HEK293 (cell line): Measurements from ENCODE around the gene TRIM47.

Experiments used
- CTCF ChIA-PET: fragments of 350-600 bp; formaldehyde crosslinking; extraction: SDS; loops from one replicate; lab custom pipeline; 2021; ENCODE audit warnings: antibody characterized with exemption; lab: Yijun Ruan, JAX
- POLR2A ChIA-PET: fragments of 300-600 bp; formaldehyde crosslinking; extraction: SDS; loops from one replicate; lab custom pipeline; 2020; ENCODE audit warnings: antibody characterized with exemption, inconsistent platforms; lab: Yijun Ruan, JAX
- H3K27ac ChIP-seq: fragments of 200-500 bp; sonication (Bioruptor generic); 2 replicates; pipeline ENCODE4 v1.5.1; 2014; ENCODE audit warnings: low read depth, low read length, control low read depth, inconsistent platforms; ENCODE audit errors: extremely low read depth
- H3K36me3 ChIP-seq, 2 experiments: fragments of 200-500 bp in 1 of 2; sonication (Bioruptor generic) in 1 of 2; 1 replicate in 1 of 2; 2 replicates in 1 of 2; pipeline ENCODE4 v1.5.1; 2014 to 2017; ENCODE audit warnings: inconsistent platforms in 2 of 2, low read length in 2 of 2; ENCODE audit not compliant: control insufficient read depth in 2 of 2, insufficient read depth in 1 of 2
- H3K4me1 ChIP-seq: fragments of 200-500 bp; sonication (Bioruptor generic); 2 replicates; pipeline ENCODE4 v1.5.1; 2014; ENCODE audit warnings: mild to moderate bottlenecking, low read length, inconsistent platforms; ENCODE audit not compliant: control insufficient read depth, insufficient read depth
- H3K4me3 ChIP-seq: 2 replicates; pipeline ENCODE4 v1.5.1; 2011; ENCODE audit warnings: low read depth, mild to moderate bottlenecking, control low read depth, low read length, moderate library complexity
- H3K9me3 ChIP-seq: fragments of 200-500 bp; sonication (Bioruptor generic); 2 replicates; pipeline ENCODE4 v1.5.1; 2014; ENCODE audit warnings: low read depth, low read length, inconsistent platforms; ENCODE audit not compliant: control insufficient read depth, insufficient read depth
- CTCF ChIP-seq: fragments of 450-650 bp; formaldehyde crosslinking; IDR thresholded peaks from 2 replicates; pipeline ENCODE4 v1.5.1; 2016; ENCODE audit warnings: missing biosample characterization, missing genetic modification characterization
- KLF8 ChIP-seq: fragments of 450-650 bp; formaldehyde crosslinking; IDR thresholded peaks from 2 replicates; pipeline ENCODE4 v1.5.1; 2016; ENCODE audit warnings: missing biosample characterization, missing genetic modification characterization
- REST ChIP-seq: fragments of 450-650 bp; formaldehyde crosslinking; IDR thresholded peaks from 2 replicates; pipeline ENCODE4 v1.5.1; 2016; ENCODE audit warnings: missing biosample characterization, missing genetic modification characterization
- ZBTB26 ChIP-seq: fragments of 450-650 bp; formaldehyde crosslinking; optimal IDR thresholded peaks from 2 replicates; pipeline ENCODE3; 2016; ENCODE audit warnings: missing biosample characterization, mild to moderate bottlenecking, missing genetic modification characterization
- ZNF169 ChIP-seq: fragments of 450-650 bp; formaldehyde crosslinking; IDR thresholded peaks from 2 replicates; pipeline ENCODE4 v1.5.1; 2016; ENCODE audit warnings: missing biosample characterization, missing genetic modification characterization
- ZNF175 ChIP-seq: fragments of 450-650 bp; formaldehyde crosslinking; IDR thresholded peaks from 2 replicates; pipeline ENCODE4 v1.5.1; 2016; ENCODE audit warnings: missing biosample characterization, missing genetic modification characterization
- ZNF488 ChIP-seq: fragments of 450-650 bp; formaldehyde crosslinking; IDR thresholded peaks from 2 replicates; pipeline ENCODE4 v1.5.1; 2016; ENCODE audit warnings: missing biosample characterization, missing genetic modification characterization
- ZNF518A ChIP-seq: fragments of 450-650 bp; formaldehyde crosslinking; conservative IDR thresholded peaks from 2 replicates; pipeline ENCODE4 v1.5.1; 2016; ENCODE audit warnings: low read depth, missing biosample characterization, missing genetic modification characterization
- ZNF544 ChIP-seq: fragments of 450-650 bp; formaldehyde crosslinking; IDR thresholded peaks from 2 replicates; pipeline ENCODE4 v1.5.0; 2017; ENCODE audit warnings: missing biosample characterization, missing genetic modification characterization
- TF ChIP-seq, protein P1 (sequence below): fragments of 450-650 bp; formaldehyde crosslinking; conservative IDR thresholded peaks from 2 replicates; pipeline ENCODE4 v1.5.1; 2016; ENCODE audit warnings: low read depth, missing biosample characterization, missing genetic modification characterization

Gene TRIM47

GRCh38 chr17:75831032-75831571 is 47.3 kb downstream of the TRIM47 start (continued):
- no peak for TF ChIP-seq ZNF518A (tag by site-specific recombination)

DNA sequence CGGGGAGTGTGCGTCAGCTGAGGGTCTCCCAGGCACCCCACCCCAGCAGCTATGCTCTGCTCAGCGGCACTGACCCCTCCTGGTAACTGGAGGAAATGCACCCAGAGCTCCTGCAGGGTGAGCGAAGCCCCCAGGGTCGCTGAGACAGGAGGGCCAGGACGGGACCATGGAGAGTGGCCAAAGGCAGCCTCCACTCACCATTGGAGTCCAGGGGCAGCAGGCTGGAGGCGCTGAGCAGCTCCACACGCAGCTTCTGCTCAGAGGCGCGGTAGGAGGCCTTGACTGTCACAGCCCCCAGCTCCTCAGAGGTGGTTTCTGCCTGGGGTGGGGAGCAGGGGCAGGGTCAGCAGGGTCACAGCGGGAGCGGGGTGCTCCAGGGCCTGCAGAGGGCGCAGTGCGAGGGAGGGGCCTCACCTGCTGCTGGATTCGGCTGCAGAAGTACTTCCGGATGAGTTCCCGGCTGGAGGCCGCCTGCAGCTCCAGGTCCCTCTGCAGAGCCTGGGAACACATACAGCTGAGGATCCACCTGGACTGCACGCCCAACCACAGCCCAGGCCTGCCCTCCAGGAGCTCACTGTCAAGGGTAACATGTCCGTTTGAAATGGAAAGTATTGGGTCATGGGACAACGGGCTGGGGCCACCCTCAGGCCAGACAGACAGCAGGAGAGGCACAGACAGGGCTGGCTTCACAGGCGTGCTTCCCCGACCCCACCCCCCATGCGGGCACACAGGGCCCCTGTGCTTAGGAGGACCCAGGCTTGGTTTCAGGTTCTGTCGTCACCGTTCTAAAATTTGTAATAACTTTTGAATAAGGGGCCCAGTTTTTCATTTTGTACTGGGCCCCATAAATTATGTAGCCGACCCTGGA is 48.0 kb downstream of the TRIM47 start:
- ChIA-PET CTCF (interaction anchor here (0.5 to 2.5 kb wide), 21 partner anchors 9 to 165 kb away, joined by 3 to 22 read pairs (median 5); partner anchors contain the start of gene UNK), POLR2A (interaction anchor here (0.8 to 1.8 kb wide), 6 partner anchors 25 to 63 kb away, joined by 4 to 14 read pairs (median 8); partner anchors contain the start of genes UNK and WBP2)
- Histone ChIP-seq H3K36me3 (peaks cover 0 to 12% of the 10 kb centered on the region in 2 experiments; a peak in 2 of 3 replicates), H3K9me3 (no peaks in the 10 kb centered on the region), H3K27ac (no peak overlapping the region), H3K4me1 (no peaks in the 10 kb centered on the region), H3K4me3 (no peak overlapping the region)
- TF ChIP-seq, protein P1, sequence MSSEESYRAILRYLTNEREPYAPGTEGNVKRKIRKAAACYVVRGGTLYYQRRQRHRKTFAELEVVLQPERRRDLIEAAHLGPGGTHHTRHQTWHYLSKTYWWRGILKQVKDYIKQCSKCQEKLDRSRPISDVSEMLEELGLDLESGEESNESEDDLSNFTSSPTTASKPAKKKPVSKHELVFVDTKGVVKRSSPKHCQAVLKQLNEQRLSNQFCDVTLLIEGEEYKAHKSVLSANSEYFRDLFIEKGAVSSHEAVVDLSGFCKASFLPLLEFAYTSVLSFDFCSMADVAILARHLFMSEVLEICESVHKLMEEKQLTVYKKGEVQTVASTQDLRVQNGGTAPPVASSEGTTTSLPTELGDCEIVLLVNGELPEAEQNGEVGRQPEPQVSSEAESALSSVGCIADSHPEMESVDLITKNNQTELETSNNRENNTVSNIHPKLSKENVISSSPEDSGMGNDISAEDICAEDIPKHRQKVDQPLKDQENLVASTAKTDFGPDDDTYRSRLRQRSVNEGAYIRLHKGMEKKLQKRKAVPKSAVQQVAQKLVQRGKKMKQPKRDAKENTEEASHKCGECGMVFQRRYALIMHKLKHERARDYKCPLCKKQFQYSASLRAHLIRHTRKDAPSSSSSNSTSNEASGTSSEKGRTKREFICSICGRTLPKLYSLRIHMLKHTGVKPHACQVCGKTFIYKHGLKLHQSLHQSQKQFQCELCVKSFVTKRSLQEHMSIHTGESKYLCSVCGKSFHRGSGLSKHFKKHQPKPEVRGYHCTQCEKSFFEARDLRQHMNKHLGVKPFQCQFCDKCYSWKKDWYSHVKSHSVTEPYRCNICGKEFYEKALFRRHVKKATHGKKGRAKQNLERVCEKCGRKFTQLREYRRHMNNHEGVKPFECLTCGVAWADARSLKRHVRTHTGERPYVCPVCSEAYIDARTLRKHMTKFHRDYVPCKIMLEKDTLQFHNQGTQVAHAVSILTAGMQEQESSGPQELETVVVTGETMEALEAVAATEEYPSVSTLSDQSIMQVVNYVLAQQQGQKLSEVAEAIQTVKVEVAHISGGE (tag by site-specific recombination), result no peak
- TF ChIP-seq ZNF169 (tag by site-specific recombination), result no peak
- no peak for TF ChIP-seq ZNF518A (tag by site-specific recombination)
- peak; percentile 66 for TF ChIP-seq CTCF (tag by site-specific recombination)
- no peak for TF ChIP-seq ZNF175 (tag by site-specific recombination)
- TF ChIP-seq ZNF544 (tag by site-specific recombination), result no peak
- TF ChIP-seq REST (tag by site-specific recombination), result peak; percentile 83
- TF ChIP-seq KLF8, result no peak
- TF ChIP-seq ZBTB26 (tag by site-specific recombination), result no peak
- TF ChIP-seq ZNF488 (tag by site-specific recombination), result no peak
